HG02588 (cell line): ENCODE measurements around the gene LRRC37B.
"Not testable (repeated sequence)": the region's sequence is repeated elsewhere in the genome, so short reads cannot be mapped to it uniquely, and the experiment has no call there.

ENCODE experiments used
- ATAC-seq: cut with Tn5 transposase; IDR thresholded peaks from one replicate; pipeline ENCODE4 v1.9.1; 2021; ENCODE audit warnings: mild to moderate bottlenecking, moderate library complexity; ENCODE audit not compliant: unreplicated experiment

The LRRC37B gene

GRCh38 chr17:32006957-32007462 lies at the start of gene LRRC37B:
Gene LRRC37B (plus strand): TSS chr17:32007383. CDS start chr17:32021393, 14,010 bp downstream.
- peak; percentile 83 for ATAC-seq

- ATAC-seq, result not testable (repeated sequence)
These were observed 43.1 kb upstream of the LRRC37B start for GRCh38 chr17:31964131-31964530.

GRCh38 chr17:31967648-31968047 lies 39.5 kb upstream of the LRRC37B start:
- no peak for ATAC-seq

GRCh38 chr17:31970416-31970815 lies 36.8 kb upstream of the LRRC37B start:
- not testable (repeated sequence) for ATAC-seq

- not testable (repeated sequence) for ATAC-seq
These were observed 32.7 kb upstream of the LRRC37B start for GRCh38 chr17:31974269-31975071.

GRCh38 chr17:31975391-31975790 lies 31.8 kb upstream of the LRRC37B start:
- ATAC-seq, result not testable (repeated sequence)

- ATAC-seq, result not testable (repeated sequence)
These were observed 15.4 kb upstream of the LRRC37B start for GRCh38 chr17:31991821-31992220.

- no peak for ATAC-seq
These were observed 10.2 kb upstream of the LRRC37B start for GRCh38 chr17:31997005-31997404.

GRCh38 chr17:32007463-32008298 lies 498 bp downstream of the LRRC37B start:
- peak; percentile 46 for ATAC-seq

- ATAC-seq, result no peak
These were observed 2.0 kb downstream of the LRRC37B start for GRCh38 chr17:32009262-32009542.

GRCh38 chr17:32010114-32010513 lies 2.9 kb downstream of the LRRC37B start:
- ATAC-seq, result no peak

- ATAC-seq, result no peak
These were observed 8.2 kb downstream of the LRRC37B start for GRCh38 chr17:32015245-32016013.

GRCh38 chr17:32016231-32016630 lies 9.0 kb downstream of the LRRC37B start:
- no peak for ATAC-seq

- ATAC-seq, result no peak
These were observed 12.0 kb downstream of the LRRC37B start for GRCh38 chr17:32019228-32019627.

- no peak for ATAC-seq
These were observed 13.9 kb downstream of the LRRC37B start for GRCh38 chr17:32020943-32021614.

GRCh38 chr17:32021615-32021955 lies 14.4 kb downstream of the LRRC37B start:
- ATAC-seq, result no peak

GRCh38 chr17:32022554-32022953 lies 15.4 kb downstream of the LRRC37B start:
- ATAC-seq, result not testable (repeated sequence)

GRCh38 chr17:32027271-32027670 lies 20.1 kb downstream of the LRRC37B start:
- ATAC-seq, result not testable (repeated sequence)

- ATAC-seq, result no peak
These were observed 26.0 kb downstream of the LRRC37B start for GRCh38 chr17:32033223-32033622.

- not testable (repeated sequence) for ATAC-seq
These were observed 26.6 kb downstream of the LRRC37B start for GRCh38 chr17:32033812-32034211.

GRCh38 chr17:32040246-32040645 lies 33.1 kb downstream of the LRRC37B start:
- not testable (repeated sequence) for ATAC-seq
